Transverse colon (tissue), 3 donors: ENCODE measurements around the gene ACTN4.

ENCODE experiments used
- CTCF ChIP-seq, 5 experiments: fragments of 200-600 bp in 3 of 5; fragments of 450-650 bp in 2 of 5; sonication (generic) in 3 of 5; IDR thresholded peaks; 1 replicate in 2 of 5; 2 replicates in 3 of 5; pipeline ENCODE4 v1.5.1; 2016 to 2017; ENCODE audit warnings: antibody characterized with exemption in 5 of 5, inconsistent platforms in 3 of 5, mild to moderate bottlenecking in 2 of 5, moderate library complexity in 1 of 5
- POLR2A ChIP-seq: fragments of 450-650 bp; IDR thresholded peaks from one replicate; pipeline ENCODE4 v1.6.1; 2016; ENCODE audit warnings: antibody characterized with exemption, mild to moderate bottlenecking, moderate library complexity

DNA sequence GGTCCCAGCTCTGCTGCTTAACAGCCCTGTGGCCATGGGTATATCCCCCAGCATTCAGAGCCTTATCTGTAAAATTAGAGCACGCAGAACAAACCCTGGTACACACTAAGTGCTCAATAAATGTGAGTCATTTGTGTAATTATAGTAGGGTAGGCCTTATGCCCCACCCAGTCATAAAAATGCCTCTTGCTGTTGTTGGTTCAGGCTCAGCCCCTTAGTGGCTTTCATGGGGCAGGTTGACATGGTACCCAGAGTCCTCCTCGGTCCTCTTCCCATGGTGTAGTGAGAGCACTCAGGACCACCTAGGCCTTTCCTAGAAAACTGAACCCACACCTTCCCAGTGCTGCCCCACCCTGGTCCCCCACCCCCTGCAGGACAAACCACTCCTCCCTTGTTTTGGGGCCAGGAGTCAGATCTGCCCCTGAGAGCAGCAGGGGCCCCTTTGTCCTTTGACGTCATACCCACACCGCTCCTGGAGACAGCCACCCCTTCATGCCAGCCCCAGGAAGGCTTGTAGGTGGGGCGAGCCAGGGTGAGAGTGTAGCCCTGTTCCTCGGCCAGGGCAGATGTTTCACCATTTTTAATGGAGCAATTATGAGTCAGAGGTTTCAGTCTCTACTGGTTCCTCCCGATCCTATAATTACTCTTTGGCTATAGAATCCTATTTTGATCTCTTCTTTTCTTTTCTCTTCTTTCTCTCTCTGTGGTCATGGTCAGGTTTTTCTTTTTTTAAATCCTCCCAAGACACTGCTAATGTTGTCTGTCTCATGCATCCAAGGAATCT lies 36.8 kb downstream of the ACTN4 start:
- TF ChIP-seq POLR2A (peak; percentile 38), CTCF (IDR thresholded peaks at IDR 0.05) (peak in 1 of 5 experiments; percentile 18)
